PFSK-1 (cell line): ENCODE measurements around the gene ATP2A2.

ENCODE experiments used
- POLR2AphosphoS5 ChIP-seq: IDR thresholded peaks from 2 replicates; pipeline ENCODE4 v1.6.1; 2012; ENCODE audit warnings: low read depth, mild to moderate bottlenecking, control low read depth, low read length, moderate library complexity
- SIN3A ChIP-seq: IDR thresholded peaks from 2 replicates; pipeline ENCODE4 v1.6.1; 2012; ENCODE audit warnings: mild to moderate bottlenecking, low read length, moderate library complexity, borderline replicate concordance; ENCODE audit not compliant: insufficient read depth
- TF ChIP-seq, protein P1 (sequence below), 2 experiments: IDR thresholded peaks; 2 replicates each; pipeline versions ENCODE4 v1.6.1 to v1.8.0; 2011 to 2012; ENCODE audit warnings: low read depth in 2 of 2, low read length in 2 of 2, control low read depth in 1 of 2, inconsistent platforms in 1 of 2, mild to moderate bottlenecking in 1 of 2, moderate library complexity in 1 of 2; ENCODE audit not compliant: insufficient read depth in 1 of 2

DNA sequence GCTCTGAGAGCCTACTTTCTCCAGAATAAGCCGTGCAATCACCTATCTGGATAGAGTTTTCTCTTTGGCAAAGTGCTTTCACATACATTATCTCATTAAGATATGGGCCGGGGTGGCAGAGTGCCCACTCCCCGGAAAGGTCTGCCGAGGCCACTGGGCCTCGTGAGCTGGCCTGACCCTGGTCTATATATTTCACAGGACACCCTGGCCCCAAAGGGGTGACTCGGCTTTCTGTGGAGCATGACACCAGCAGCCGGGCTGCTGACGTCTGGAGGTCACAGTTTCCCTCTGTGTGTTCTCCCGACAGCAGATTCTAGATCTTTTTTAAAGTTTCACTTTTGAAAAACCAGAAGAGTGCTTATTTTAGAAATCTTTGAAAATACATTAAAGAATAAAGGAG lies 27.9 kb upstream of the ATP2A2 start:
- TF ChIP-seq, protein P1, sequence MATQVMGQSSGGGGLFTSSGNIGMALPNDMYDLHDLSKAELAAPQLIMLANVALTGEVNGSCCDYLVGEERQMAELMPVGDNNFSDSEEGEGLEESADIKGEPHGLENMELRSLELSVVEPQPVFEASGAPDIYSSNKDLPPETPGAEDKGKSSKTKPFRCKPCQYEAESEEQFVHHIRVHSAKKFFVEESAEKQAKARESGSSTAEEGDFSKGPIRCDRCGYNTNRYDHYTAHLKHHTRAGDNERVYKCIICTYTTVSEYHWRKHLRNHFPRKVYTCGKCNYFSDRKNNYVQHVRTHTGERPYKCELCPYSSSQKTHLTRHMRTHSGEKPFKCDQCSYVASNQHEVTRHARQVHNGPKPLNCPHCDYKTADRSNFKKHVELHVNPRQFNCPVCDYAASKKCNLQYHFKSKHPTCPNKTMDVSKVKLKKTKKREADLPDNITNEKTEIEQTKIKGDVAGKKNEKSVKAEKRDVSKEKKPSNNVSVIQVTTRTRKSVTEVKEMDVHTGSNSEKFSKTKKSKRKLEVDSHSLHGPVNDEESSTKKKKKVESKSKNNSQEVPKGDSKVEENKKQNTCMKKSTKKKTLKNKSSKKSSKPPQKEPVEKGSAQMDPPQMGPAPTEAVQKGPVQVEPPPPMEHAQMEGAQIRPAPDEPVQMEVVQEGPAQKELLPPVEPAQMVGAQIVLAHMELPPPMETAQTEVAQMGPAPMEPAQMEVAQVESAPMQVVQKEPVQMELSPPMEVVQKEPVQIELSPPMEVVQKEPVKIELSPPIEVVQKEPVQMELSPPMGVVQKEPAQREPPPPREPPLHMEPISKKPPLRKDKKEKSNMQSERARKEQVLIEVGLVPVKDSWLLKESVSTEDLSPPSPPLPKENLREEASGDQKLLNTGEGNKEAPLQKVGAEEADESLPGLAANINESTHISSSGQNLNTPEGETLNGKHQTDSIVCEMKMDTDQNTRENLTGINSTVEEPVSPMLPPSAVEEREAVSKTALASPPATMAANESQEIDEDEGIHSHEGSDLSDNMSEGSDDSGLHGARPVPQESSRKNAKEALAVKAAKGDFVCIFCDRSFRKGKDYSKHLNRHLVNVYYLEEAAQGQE (IDR thresholded peaks at IDR 0.05; ENCODE audit: insufficient read depth in 1 of 2, low read depth in 2 of 2, low read length in 2 of 2) = no peak
- TF ChIP-seq POLR2AphosphoS5 (no peak), SIN3A (no peak)
